Mucosa of descending colon (tissue), 3 donors: Measurements from ENCODE around the gene PAFAH1B2. TPM values are rescaled to one million over a fixed set of nuclear protein-coding genes. Genes with fewer than 3 reads are reported as not detected.

Source experiments
- ATAC-seq: fragments of 200-7000 bp; cut with Tn5 transposase; one replicate; pipeline ENCODE4 v1.9.1; 2020; ENCODE audit warnings: mild to moderate bottlenecking, moderate library complexity
- DNase-seq, 3 donors: peaks; one replicate each; pipeline ENCODE4 v3.0.0-alpha.2; 2020
- H3K36me3 ChIP-seq: fragments of 200-600 bp; one replicate; pipeline ENCODE4 v1.8.0; 2021; ENCODE audit warnings: low read depth, mild to moderate bottlenecking
- H3K4me1 ChIP-seq: fragments of 200-600 bp; one replicate; pipeline ENCODE4 v1.8.0; 2021; ENCODE audit warnings: low read depth, mild to moderate bottlenecking
- H3K4me3 ChIP-seq: fragments of 200-600 bp; one replicate; pipeline ENCODE4 v1.8.0; 2021; ENCODE audit warnings: mild to moderate bottlenecking
- H3K9me3 ChIP-seq: fragments of 200-600 bp; one replicate; pipeline ENCODE4 v1.8.0; 2021; ENCODE audit warnings: mild to moderate bottlenecking
- intact Hi-C, 2 donors: fragments of 100-400 bp; cut with DNase I in 1 of 2; cut with micrococcal nuclease in 1 of 2; formaldehyde crosslinking; loops; one replicate each; pipeline versions ENCODE4 v1.11.0 to v1.11.1; 2022; cut with DNase I, micrococcal nuclease
- total RNA-seq, 3 donors: library from RNA; stranded (reverse); fragmentation: NEBNext Ultra II Directional in 2 of 3; extraction: Animal tissue kit (Norgen Biotek cat#: 25700) in 2 of 3; gene quantifications; one replicate each; pipeline versions ENCODE4 v1.2.1 to v1.2.4, GENCODE V29; 2021 to 2023
- TF ChIP-seq, protein P1 (sequence below): fragments of 200-600 bp; IDR thresholded peaks from one replicate; pipeline ENCODE4 v1.8.0; 2022; ENCODE audit warnings: antibody characterized with exemption, mild to moderate bottlenecking
- donor health status: DM: no; HTN: no; CAD: no; lungs with moderate emphysema.
- donor health status: DM: no; HTN: no; CAD: no.
- donor health status: DM: no; HTN: yes; CAD: no.

The PAFAH1B2 gene
- total RNA-seq, 3 donors from 2014 or later: 67.9 to 72.7 (median 71.9) TPM

DNA sequence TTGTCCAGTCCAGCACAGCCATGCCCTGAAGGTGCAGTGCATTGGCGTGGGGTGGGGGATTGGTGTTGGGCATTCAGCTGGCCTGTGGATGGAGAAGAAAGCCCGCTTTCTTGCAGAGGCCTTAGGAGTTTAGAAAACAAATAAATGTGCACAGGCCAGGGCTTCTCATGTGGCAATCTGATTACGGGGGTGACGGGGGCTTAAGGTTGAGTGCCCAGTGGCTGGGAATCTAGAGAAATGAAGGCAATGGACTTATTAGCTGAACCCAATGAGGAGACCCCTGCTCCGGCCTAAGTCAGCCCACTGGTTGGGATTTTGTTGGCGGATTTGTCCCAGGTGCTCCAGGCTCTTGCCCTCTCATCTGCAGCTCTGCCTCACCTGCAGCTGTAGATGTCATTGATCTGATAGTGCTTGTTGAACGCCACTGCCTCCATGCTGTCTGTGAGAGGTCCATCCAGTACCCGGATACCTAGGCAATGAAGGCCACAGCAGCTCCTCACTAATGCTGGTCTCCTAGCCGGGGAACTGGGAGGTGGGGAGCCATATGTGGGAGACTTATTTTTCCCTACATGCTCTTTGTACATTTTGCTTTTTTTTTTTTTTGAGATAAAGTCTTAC, 81.6 kb downstream of the PAFAH1B2 start:
- intact Hi-C loops: no loop called here
- Histone ChIP-seq H3K9me3 (no peaks in the 10 kb centered on the region), H3K36me3 (no peaks in the 10 kb centered on the region), H3K4me1 (peaks cover 56% of the 10 kb centered on the region), H3K4me3 (no peak overlapping the region)
- TF ChIP-seq, protein P1, sequence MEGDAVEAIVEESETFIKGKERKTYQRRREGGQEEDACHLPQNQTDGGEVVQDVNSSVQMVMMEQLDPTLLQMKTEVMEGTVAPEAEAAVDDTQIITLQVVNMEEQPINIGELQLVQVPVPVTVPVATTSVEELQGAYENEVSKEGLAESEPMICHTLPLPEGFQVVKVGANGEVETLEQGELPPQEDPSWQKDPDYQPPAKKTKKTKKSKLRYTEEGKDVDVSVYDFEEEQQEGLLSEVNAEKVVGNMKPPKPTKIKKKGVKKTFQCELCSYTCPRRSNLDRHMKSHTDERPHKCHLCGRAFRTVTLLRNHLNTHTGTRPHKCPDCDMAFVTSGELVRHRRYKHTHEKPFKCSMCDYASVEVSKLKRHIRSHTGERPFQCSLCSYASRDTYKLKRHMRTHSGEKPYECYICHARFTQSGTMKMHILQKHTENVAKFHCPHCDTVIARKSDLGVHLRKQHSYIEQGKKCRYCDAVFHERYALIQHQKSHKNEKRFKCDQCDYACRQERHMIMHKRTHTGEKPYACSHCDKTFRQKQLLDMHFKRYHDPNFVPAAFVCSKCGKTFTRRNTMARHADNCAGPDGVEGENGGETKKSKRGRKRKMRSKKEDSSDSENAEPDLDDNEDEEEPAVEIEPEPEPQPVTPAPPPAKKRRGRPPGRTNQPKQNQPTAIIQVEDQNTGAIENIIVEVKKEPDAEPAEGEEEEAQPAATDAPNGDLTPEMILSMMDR: no peak
- DNase-seq: no peak
- ATAC-seq: no peak

Other genes starting within 250 kb of the PAFAH1B2 start
- gene SIK3, start 45.9 kb upstream of the PAFAH1B2 start, total RNA-seq: 10 to 100 TPM; 28.1 to 55.6 (median 41.8) TPM
- gene SIDT2, start 34.5 kb downstream of the PAFAH1B2 start, total RNA-seq: 10 to 100 TPM; 69.8 to 76.3 (median 71.4) TPM
- gene TAGLN, start 55.1 kb downstream of the PAFAH1B2 start, total RNA-seq: 1,000 to 10,000 TPM in 1 of 3 donors, 100 to 1,000 TPM in 2; 126 to 3,893 (median 593) TPM
- 100 to 1,000 TPM; 138 to 252 (median 181) TPM for gene PCSK7, start 87.8 kb downstream of the PAFAH1B2 start, total RNA-seq
- 10 to 100 TPM; 22.0 to 38.1 (median 25.4) TPM for gene RNF214, start 88.4 kb downstream of the PAFAH1B2 start, total RNA-seq
- gene BACE1-AS, start 147.1 kb downstream of the PAFAH1B2 start, total RNA-seq: 10 to 100 TPM in 1 of 3 donors, 1 to 10 TPM in 2; 6.9 to 11.3 (median 7.4) TPM
- 10 to 100 TPM in 2 of 3 donors, 1 to 10 TPM in 1; 7.8 to 23.0 (median 10.2) TPM for gene BACE1, start 172.0 kb downstream of the PAFAH1B2 start, total RNA-seq
- 10 to 100 TPM; 13.8 to 26.2 (median 17.3) TPM for gene CEP164, start 183.6 kb downstream of the PAFAH1B2 start, total RNA-seq